HEK293T (cell line): ENCODE results near the gene GLYATL1B.
"Not testable (repeated sequence)": the region's sequence is repeated elsewhere in the genome, so short reads cannot be mapped to it uniquely, and the experiment has no call there.

Experiments used
- CTCF ChIA-PET: fragments of 350-600 bp; formaldehyde crosslinking; extraction: SDS; loops from one replicate; lab custom pipeline; 2021; ENCODE audit warnings: antibody characterized with exemption, inconsistent platforms; lab: Yijun Ruan, JAX
- POLR2A ChIA-PET: fragments of 350-600 bp; formaldehyde crosslinking; extraction: SDS; loops from one replicate; lab custom pipeline; 2020; ENCODE audit warnings: antibody characterized with exemption, inconsistent platforms; lab: Yijun Ruan, JAX
- DNase-seq: peaks from one replicate; pipeline ENCODE4 v3.0.0; 2012; ENCODE audit warnings: mixed read lengths; ENCODE audit errors: extremely low spot score
- ARNT ChIP-seq: fragments of 450-650 bp; IDR thresholded peaks from 2 replicates; pipeline ENCODE4 v1.6.1; 2017; ENCODE audit warnings: mild to moderate bottlenecking
- BHLHE40 ChIP-seq: fragments of 450-650 bp; IDR thresholded peaks from 2 replicates; pipeline ENCODE4 v1.6.1; 2016; ENCODE audit warnings: mild to moderate bottlenecking, moderate library complexity, borderline replicate concordance
- CTBP1 ChIP-seq: fragments of 450-650 bp; IDR thresholded peaks from 2 replicates; pipeline ENCODE4 v1.6.1; 2016; ENCODE audit warnings: borderline replicate concordance
- ELF4 ChIP-seq: fragments of 450-650 bp; IDR thresholded peaks from 2 replicates; pipeline ENCODE4 v1.6.1; 2017; ENCODE audit warnings: antibody characterized with exemption
- FOXA1 ChIP-seq: fragments of 450-650 bp; IDR thresholded peaks from 2 replicates; pipeline ENCODE4 v1.6.1; 2016; ENCODE audit warnings: mild to moderate bottlenecking
- FOXK2 ChIP-seq: fragments of 450-650 bp; IDR thresholded peaks from 2 replicates; pipeline ENCODE4 v1.6.1; 2016; ENCODE audit warnings: mild to moderate bottlenecking
- FOXM1 ChIP-seq: fragments of 450-650 bp; IDR thresholded peaks from 2 replicates; pipeline ENCODE4 v1.6.1; 2017; ENCODE audit warnings: mild to moderate bottlenecking, borderline replicate concordance
- HDGF ChIP-seq: fragments of 450-650 bp; IDR thresholded peaks from 2 replicates; pipeline ENCODE4 v1.6.1; 2017; ENCODE audit warnings: antibody characterized with exemption, borderline replicate concordance
- L3MBTL2 ChIP-seq: fragments of 450-650 bp; conservative IDR thresholded peaks from 2 replicates; pipeline ENCODE4 v1.6.1; 2016; ENCODE audit warnings: mild to moderate bottlenecking
- LEF1 ChIP-seq: fragments of 450-650 bp; IDR thresholded peaks from 2 replicates; pipeline ENCODE4 v1.6.1; 2017; ENCODE audit warnings: mild to moderate bottlenecking, borderline replicate concordance
- NFRKB ChIP-seq: fragments of 450-650 bp; IDR thresholded peaks from 2 replicates; pipeline ENCODE4 v1.6.1; 2016; ENCODE audit warnings: mild to moderate bottlenecking, moderate library complexity
- PKNOX1 ChIP-seq: fragments of 450-650 bp; IDR thresholded peaks from 2 replicates; pipeline ENCODE4 v1.6.1; 2016
- SP1 ChIP-seq: fragments of 450-650 bp; IDR thresholded peaks from 2 replicates; pipeline ENCODE4 v1.6.1; 2017
- SUZ12 ChIP-seq: fragments of 450-650 bp; IDR thresholded peaks from 2 replicates; pipeline ENCODE4 v1.6.1; 2016; ENCODE audit warnings: mild to moderate bottlenecking
- TARDBP ChIP-seq: fragments of 450-650 bp; IDR thresholded peaks from 2 replicates; pipeline ENCODE4 v1.6.1; 2016
- ZNF384 ChIP-seq: fragments of 450-650 bp; IDR thresholded peaks from 2 replicates; pipeline ENCODE4 v1.6.1; 2016

Gene GLYATL1B

GRCh38 chr11:59062602-59063529 is 23.2 kb upstream of the GLYATL1B start:
- ChIA-PET POLR2A (no interaction called here), CTCF (no interaction called here)
- TF ChIP-seq FOXA1 (no peak), FOXM1 (no peak), PKNOX1 (no peak), L3MBTL2 (no peak), FOXK2 (no peak), SUZ12 (no peak), CTBP1 (no peak), HDGF (no peak), ELF4 (no peak), ZNF384 (no peak), TARDBP (no peak), NFRKB (no peak), BHLHE40 (no peak), LEF1 (no peak)
- no peak for DNase-seq

GRCh38 chr11:59063996-59064727 is 21.9 kb upstream of the GLYATL1B start:
- CTCF ChIA-PET, POLR2A ChIA-PET, DNase-seq: not testable (repeated sequence)

GRCh38 chr11:59069087-59069486 is 17.0 kb upstream of the GLYATL1B start:
- no peak for TF ChIP-seq LEF1
- TF ChIP-seq FOXK2, result no peak
- TF ChIP-seq FOXA1, result no peak
- TF ChIP-seq CTBP1, result no peak
- TF ChIP-seq PKNOX1, result no peak
- no peak for TF ChIP-seq TARDBP
- no peak for TF ChIP-seq L3MBTL2
- no peak for TF ChIP-seq BHLHE40
- no peak for TF ChIP-seq NFRKB
- no peak for TF ChIP-seq FOXM1
- no peak for TF ChIP-seq SUZ12
- no peak for TF ChIP-seq ELF4
- TF ChIP-seq HDGF, result no peak
- TF ChIP-seq ZNF384, result no peak
- DNase-seq, result no peak
- POLR2A ChIA-PET, result no interaction called here
- CTCF ChIA-PET, result interaction anchor here (1.2 kb wide), 1 partner anchor 11 kb away, joined by 4 read pairs; no protein-coding TSS in a partner anchor

GRCh38 chr11:59076876-59077571 is 9.1 kb upstream of the GLYATL1B start:
- no peak for DNase-seq
- TF ChIP-seq CTBP1 (no peak), NFRKB (no peak), PKNOX1 (no peak), L3MBTL2 (no peak), FOXA1 (no peak), FOXK2 (no peak), SUZ12 (no peak), LEF1 (no peak)
- ChIA-PET CTCF (no interaction called here), POLR2A (no interaction called here)

- no peak for DNase-seq
- no peak for TF ChIP-seq FOXM1
- no peak for TF ChIP-seq FOXK2
- TF ChIP-seq ARNT, result no peak
- TF ChIP-seq SUZ12, result no peak
- no peak for TF ChIP-seq LEF1
- TF ChIP-seq SP1, result no peak
- no peak for TF ChIP-seq ZNF384
- POLR2A ChIA-PET, result no interaction called here
- CTCF ChIA-PET, result no interaction called here
Measured at GRCh38 chr11:59078435-59078834, 7.7 kb upstream of the GLYATL1B start.

GRCh38 chr11:59079086-59079485 is 7.0 kb upstream of the GLYATL1B start:
- TF ChIP-seq L3MBTL2 (no peak), SUZ12 (no peak), PKNOX1 (no peak), FOXA1 (no peak), SP1 (no peak), FOXK2 (no peak), BHLHE40 (no peak), ELF4 (no peak), ZNF384 (no peak), NFRKB (no peak)
- POLR2A ChIA-PET, result no interaction called here
- CTCF ChIA-PET, result no interaction called here
- no peak for DNase-seq

GRCh38 chr11:59080421-59080820 is 5.7 kb upstream of the GLYATL1B start:
- POLR2A ChIA-PET, CTCF ChIA-PET, DNase-seq: not testable (repeated sequence)

- DNase-seq, CTCF ChIA-PET, POLR2A ChIA-PET: not testable (repeated sequence)
Measured at GRCh38 chr11:59081430-59082020, 4.6 kb upstream of the GLYATL1B start.
